MM.1S (cell line): ENCODE measurements around the gene NUDT12.

Experiments used
- DNase-seq: peaks from one replicate; pipeline ENCODE4 v3.0.0-alpha.2; 2015
- H2AFZ ChIP-seq: fragments of 300-600 bp; sonication (generic); 2 replicates; pipeline ENCODE4 v1.6.0; 2016; ENCODE audit warnings: antibody characterized with exemption, low read length
- H3F3A ChIP-seq: fragments of 300-600 bp; sonication (generic); 2 replicates; pipeline ENCODE4 v1.6.1; 2016; ENCODE audit warnings: mild to moderate bottlenecking, antibody characterized with exemption, low read length, moderate library complexity, mixed read lengths; ENCODE audit not compliant: insufficient read depth
- H3K27ac ChIP-seq: fragments of 300-600 bp; sonication (generic); 2 replicates; pipeline ENCODE4 v1.5.1; 2016; ENCODE audit warnings: mild to moderate bottlenecking, low read length
- H3K27me3 ChIP-seq: fragments of 300-600 bp; sonication (generic); replicated peaks from 2 replicates; pipeline ENCODE4 v1.6.0; 2016; ENCODE audit warnings: low read length; ENCODE audit not compliant: insufficient read depth
- H3K36me3 ChIP-seq: fragments of 300-600 bp; sonication (generic); replicated peaks from 2 replicates; pipeline ENCODE4 v1.6.1; 2016; ENCODE audit warnings: mild to moderate bottlenecking, low read length, mixed read lengths; ENCODE audit not compliant: insufficient read depth
- H3K4me1 ChIP-seq: fragments of 300-600 bp; sonication (generic); 2 replicates; pipeline ENCODE4 v1.6.1; 2016; ENCODE audit warnings: low read length, mixed read lengths
- H3K4me2 ChIP-seq: fragments of 300-600 bp; sonication (generic); 2 replicates; pipeline ENCODE4 v1.6.0; 2016; ENCODE audit warnings: low read depth, low read length
- H3K4me3 ChIP-seq: fragments of 300-600 bp; sonication (generic); 2 replicates; pipeline ENCODE4 v1.5.1; 2016; ENCODE audit warnings: low read length, mixed read lengths
- H3K79me2 ChIP-seq: fragments of 300-600 bp; sonication (generic); 2 replicates; pipeline ENCODE4 v1.6.1; 2016; ENCODE audit warnings: mixed run types, low read length, mixed read lengths
- H3K9ac ChIP-seq: fragments of 300-600 bp; sonication (generic); 2 replicates; pipeline ENCODE4 v1.6.1; 2016; ENCODE audit warnings: low read length, mixed read lengths
- H3K9me2 ChIP-seq: fragments of 300-600 bp; sonication (generic); replicated peaks from 2 replicates; pipeline ENCODE4 v1.6.1; 2016; ENCODE audit warnings: mild to moderate bottlenecking, low read length, mixed read lengths; ENCODE audit not compliant: insufficient read depth
- H3K9me3 ChIP-seq: fragments of 300-600 bp; sonication (generic); replicated peaks from 2 replicates; pipeline ENCODE4 v1.6.1; 2016; ENCODE audit warnings: mild to moderate bottlenecking, low read length, mixed read lengths; ENCODE audit not compliant: insufficient read depth
- H4K20me1 ChIP-seq: fragments of 300-600 bp; sonication (generic); 2 replicates; pipeline ENCODE4 v1.6.1; 2016; ENCODE audit warnings: mild to moderate bottlenecking, low read length, moderate library complexity, mixed read lengths; ENCODE audit not compliant: insufficient read depth
- CTCF ChIP-seq: fragments of 300-600 bp; sonication (generic); IDR thresholded peaks from 2 replicates; pipeline ENCODE4 v1.5.1; 2016; ENCODE audit warnings: antibody characterized with exemption, low read length, mixed read lengths
- EZH2 ChIP-seq: fragments of 300-600 bp; sonication (generic); optimal IDR thresholded peaks from 2 replicates; pipeline ENCODE3; 2017; ENCODE audit warnings: low read depth, mild to moderate bottlenecking, antibody characterized with exemption, low read length, mixed read lengths
- EZH2phosphoT487 ChIP-seq: fragments of 300-600 bp; sonication (generic); IDR thresholded peaks from 2 replicates; pipeline ENCODE4 v1.6.1; 2018; ENCODE audit warnings: antibody characterized with exemption, low read length

The NUDT12 gene

GRCh38 chr5:103573411-103573810 is 10.8 kb upstream of the NUDT12 start:
- Histone ChIP-seq H3K79me2 (no peaks in the 10 kb centered on the region), H3K4me3 (no peak overlapping the region), H3K9me2 (no peaks in the 10 kb centered on the region), H3F3A (no peaks in the 10 kb centered on the region), H3K4me2 (no peak overlapping the region), H3K27ac (no peak overlapping the region), H3K9me3 (no peaks in the 10 kb centered on the region), H2AFZ (no peak overlapping the region), H3K4me1 (no peaks in the 10 kb centered on the region), H3K27me3 (no peaks in the 10 kb centered on the region), H3K36me3 (no peaks in the 10 kb centered on the region), H4K20me1 (no peaks in the 10 kb centered on the region), H3K9ac (no peak overlapping the region)
- TF ChIP-seq CTCF (no peak), EZH2phosphoT487 (no peak), EZH2 (no peak)
- DNase-seq: no peak

- H3K4me1 ChIP-seq: no peaks in the 10 kb centered on the region
- H2AFZ ChIP-seq: no peak overlapping the region
- no peak for TF ChIP-seq EZH2
- TF ChIP-seq CTCF: no peak
- TF ChIP-seq EZH2phosphoT487: no peak
- H3K9ac ChIP-seq: no peak overlapping the region
- no peak overlapping the region for H3K4me2 ChIP-seq
- H3K27ac ChIP-seq: no peak overlapping the region
- no peaks in the 10 kb centered on the region for H3F3A ChIP-seq
- no peaks in the 10 kb centered on the region for H3K9me3 ChIP-seq
- H3K79me2 ChIP-seq: no peaks in the 10 kb centered on the region
- no peaks in the 10 kb centered on the region for H4K20me1 ChIP-seq
- no peak overlapping the region for H3K4me3 ChIP-seq
- H3K27me3 ChIP-seq: no peaks in the 10 kb centered on the region
- DNase-seq: no peak
- no peaks in the 10 kb centered on the region for H3K9me2 ChIP-seq
- no peaks in the 10 kb centered on the region for H3K36me3 ChIP-seq
Observed at GRCh38 chr5:103572454-103572853, 9.9 kb upstream of the NUDT12 start.

- no peaks in the 10 kb centered on the region for H3K27me3 ChIP-seq
- no peaks in the 10 kb centered on the region for H3K9me2 ChIP-seq
- no peak for TF ChIP-seq EZH2phosphoT487
- no peak for TF ChIP-seq CTCF
- TF ChIP-seq EZH2: no peak
- H4K20me1 ChIP-seq: no peaks in the 10 kb centered on the region
- H3K4me1 ChIP-seq: no peaks in the 10 kb centered on the region
- H3K4me3 ChIP-seq: no peak overlapping the region
- no peak overlapping the region for H3K9ac ChIP-seq
- DNase-seq: no peak
- H3K36me3 ChIP-seq: no peaks in the 10 kb centered on the region
- H3K4me2 ChIP-seq: no peak overlapping the region
- no peak overlapping the region for H3K27ac ChIP-seq
- no peaks in the 10 kb centered on the region for H3K9me3 ChIP-seq
- no peaks in the 10 kb centered on the region for H3K79me2 ChIP-seq
- no peak overlapping the region for H2AFZ ChIP-seq
- no peaks in the 10 kb centered on the region for H3F3A ChIP-seq
Observed at GRCh38 chr5:103571730-103572129, 9.1 kb upstream of the NUDT12 start.
